ENCODE measurements around the gene WSCD2.

The WSCD2 gene

GRCh38 chr12:108284163-108284562 lies 155.1 kb downstream of the WSCD2 start:
- no peak for DNase-seq (ENCODE audit: low spot score)
- H3K27me3 ChIP-seq (ENCODE audit: insufficient read depth, poor library complexity, severe bottlenecking): peaks cover 4% of the 10 kb centered on the region

DNA sequence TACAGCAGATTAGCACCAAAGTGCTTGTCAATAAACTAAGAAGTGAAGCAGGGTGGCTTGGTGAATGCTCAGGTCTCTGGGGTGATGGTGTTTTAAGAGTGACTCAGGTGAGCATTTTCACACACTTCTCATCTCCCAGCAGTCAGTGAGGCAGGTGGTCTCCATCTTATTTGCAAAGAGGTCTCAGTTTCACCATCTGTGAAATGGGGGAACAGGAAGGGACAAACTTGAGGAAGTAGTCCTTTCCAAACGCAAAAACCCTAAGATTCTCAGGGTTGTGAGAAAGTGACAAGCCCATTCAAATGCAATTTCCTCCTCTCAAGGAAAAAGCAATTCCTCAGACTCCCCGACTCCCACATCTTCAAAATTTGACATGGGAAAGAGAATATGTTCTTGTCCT lies 155.9 kb downstream of the WSCD2 start:
- no peaks in the 10 kb centered on the region for H3K4me1 ChIP-seq (ENCODE audit: insufficient read depth, poor library complexity, severe bottlenecking)
- H3K4me3 ChIP-seq (ENCODE audit: severe bottlenecking): no peak overlapping the region
- H3K36me3 ChIP-seq (ENCODE audit: low read depth): no peaks in the 10 kb centered on the region
- no peak for ATAC-seq (ENCODE audit: low read depth)
- no peak overlapping the region for H3K27ac ChIP-seq (ENCODE audit: poor library complexity, severe bottlenecking)
- no peak for DNase-seq (ENCODE audit: low spot score)
- TF ChIP-seq, protein P1, sequence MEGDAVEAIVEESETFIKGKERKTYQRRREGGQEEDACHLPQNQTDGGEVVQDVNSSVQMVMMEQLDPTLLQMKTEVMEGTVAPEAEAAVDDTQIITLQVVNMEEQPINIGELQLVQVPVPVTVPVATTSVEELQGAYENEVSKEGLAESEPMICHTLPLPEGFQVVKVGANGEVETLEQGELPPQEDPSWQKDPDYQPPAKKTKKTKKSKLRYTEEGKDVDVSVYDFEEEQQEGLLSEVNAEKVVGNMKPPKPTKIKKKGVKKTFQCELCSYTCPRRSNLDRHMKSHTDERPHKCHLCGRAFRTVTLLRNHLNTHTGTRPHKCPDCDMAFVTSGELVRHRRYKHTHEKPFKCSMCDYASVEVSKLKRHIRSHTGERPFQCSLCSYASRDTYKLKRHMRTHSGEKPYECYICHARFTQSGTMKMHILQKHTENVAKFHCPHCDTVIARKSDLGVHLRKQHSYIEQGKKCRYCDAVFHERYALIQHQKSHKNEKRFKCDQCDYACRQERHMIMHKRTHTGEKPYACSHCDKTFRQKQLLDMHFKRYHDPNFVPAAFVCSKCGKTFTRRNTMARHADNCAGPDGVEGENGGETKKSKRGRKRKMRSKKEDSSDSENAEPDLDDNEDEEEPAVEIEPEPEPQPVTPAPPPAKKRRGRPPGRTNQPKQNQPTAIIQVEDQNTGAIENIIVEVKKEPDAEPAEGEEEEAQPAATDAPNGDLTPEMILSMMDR (IDR thresholded peaks at IDR 0.05; ENCODE audit: poor library complexity, severe bottlenecking): no peak
- peaks cover 4% of the 10 kb centered on the region for H3K27me3 ChIP-seq (ENCODE audit: insufficient read depth, poor library complexity, severe bottlenecking)
- no peaks in the 10 kb centered on the region for H3K9me3 ChIP-seq (ENCODE audit: severe bottlenecking)

More at GRCh38 chr12:108284163-108284562, 155.1 kb downstream of the WSCD2 start:
- no peak overlapping the region for H3K4me3 ChIP-seq (ENCODE audit: severe bottlenecking)
- no peak for ATAC-seq (ENCODE audit: low read depth)
- H3K4me1 ChIP-seq (ENCODE audit: insufficient read depth, poor library complexity, severe bottlenecking): no peaks in the 10 kb centered on the region
- TF ChIP-seq, protein P1 (IDR thresholded peaks at IDR 0.05; ENCODE audit: poor library complexity, severe bottlenecking): no peak
- H3K27ac ChIP-seq (ENCODE audit: poor library complexity, severe bottlenecking): no peak overlapping the region
- no peaks in the 10 kb centered on the region for H3K36me3 ChIP-seq (ENCODE audit: low read depth)
- H3K9me3 ChIP-seq (ENCODE audit: severe bottlenecking): no peaks in the 10 kb centered on the region

GRCh38 chr12:108287227-108287626 lies 158.1 kb downstream of the WSCD2 start:
- Histone ChIP-seq H3K27ac (ENCODE audit: poor library complexity, severe bottlenecking) (no peak overlapping the region), H3K4me1 (ENCODE audit: insufficient read depth, poor library complexity, severe bottlenecking) (no peaks in the 10 kb centered on the region), H3K9me3 (ENCODE audit: severe bottlenecking) (no peaks in the 10 kb centered on the region), H3K36me3 (ENCODE audit: low read depth) (no peaks in the 10 kb centered on the region), H3K4me3 (ENCODE audit: severe bottlenecking) (no peak overlapping the region), H3K27me3 (ENCODE audit: insufficient read depth, poor library complexity, severe bottlenecking) (peaks cover 4% of the 10 kb centered on the region)
- no peak for ATAC-seq (ENCODE audit: low read depth)
- no peak for DNase-seq (ENCODE audit: low spot score)
- TF ChIP-seq, protein P1 (IDR thresholded peaks at IDR 0.05; ENCODE audit: poor library complexity, severe bottlenecking): no peak

GRCh38 chr12:108289350-108290161 lies 160.5 kb downstream of the WSCD2 start:
- ATAC-seq (ENCODE audit: low read depth) (no peak), DNase-seq (ENCODE audit: low spot score) (no peak)
- H3K4me1 ChIP-seq (ENCODE audit: insufficient read depth, poor library complexity, severe bottlenecking): no peaks in the 10 kb centered on the region
- no peak overlapping the region for H3K27ac ChIP-seq (ENCODE audit: poor library complexity, severe bottlenecking)
- TF ChIP-seq, protein P1 (IDR thresholded peaks at IDR 0.05; ENCODE audit: poor library complexity, severe bottlenecking): no peak
- H3K36me3 ChIP-seq (ENCODE audit: low read depth): no peaks in the 10 kb centered on the region
- H3K27me3 ChIP-seq (ENCODE audit: insufficient read depth, poor library complexity, severe bottlenecking): no peaks in the 10 kb centered on the region
- H3K9me3 ChIP-seq (ENCODE audit: severe bottlenecking): no peaks in the 10 kb centered on the region
- no peak overlapping the region for H3K4me3 ChIP-seq (ENCODE audit: severe bottlenecking)

GRCh38 chr12:108295641-108296040 lies 166.6 kb downstream of the WSCD2 start:
- H3K27me3 ChIP-seq (ENCODE audit: insufficient read depth, poor library complexity, severe bottlenecking): no peaks in the 10 kb centered on the region
- H3K27ac ChIP-seq (ENCODE audit: poor library complexity, severe bottlenecking): no peak overlapping the region
- no peak for DNase-seq (ENCODE audit: low spot score)
- no peak overlapping the region for H3K4me3 ChIP-seq (ENCODE audit: severe bottlenecking)
- H3K36me3 ChIP-seq (ENCODE audit: low read depth): no peaks in the 10 kb centered on the region
- no peaks in the 10 kb centered on the region for H3K4me1 ChIP-seq (ENCODE audit: insufficient read depth, poor library complexity, severe bottlenecking)
- no peak for ATAC-seq (ENCODE audit: low read depth)
- H3K9me3 ChIP-seq (ENCODE audit: severe bottlenecking): no peaks in the 10 kb centered on the region
- TF ChIP-seq, protein P1 (IDR thresholded peaks at IDR 0.05; ENCODE audit: poor library complexity, severe bottlenecking): no peak

Measured in RWPE2 (cell line).